ENCODE data around the gene TIMM10.

DNA sequence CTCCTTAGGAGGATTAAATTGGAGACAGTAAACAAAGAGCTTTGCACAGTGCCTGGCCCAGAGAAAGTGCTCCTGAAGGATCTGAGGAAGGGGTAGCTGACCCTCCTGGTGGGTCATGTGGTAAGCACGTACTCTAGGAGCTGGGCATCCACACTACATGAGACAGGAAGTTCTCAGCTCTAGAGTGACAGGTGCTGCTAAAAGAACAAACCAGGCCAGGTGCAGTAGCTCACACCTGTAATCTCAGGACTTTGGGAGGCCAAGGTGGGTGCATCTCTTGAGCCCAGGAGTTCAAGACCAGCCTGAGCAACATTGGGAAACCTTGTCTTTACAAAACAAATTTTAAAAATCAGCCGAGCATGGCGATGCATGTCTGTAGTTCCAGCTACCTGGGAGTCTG lies 28.2 kb downstream of the TIMM10 start:
- TF ChIP-seq POLR2AphosphoS5 (IDR thresholded peaks at IDR 0.05), result no peak
- TF ChIP-seq EP300 (IDR thresholded peaks at IDR 0.05), result no peak
- TF ChIP-seq POLR2A (IDR thresholded peaks at IDR 0.05), result no peak
- TF ChIP-seq, protein P1, sequence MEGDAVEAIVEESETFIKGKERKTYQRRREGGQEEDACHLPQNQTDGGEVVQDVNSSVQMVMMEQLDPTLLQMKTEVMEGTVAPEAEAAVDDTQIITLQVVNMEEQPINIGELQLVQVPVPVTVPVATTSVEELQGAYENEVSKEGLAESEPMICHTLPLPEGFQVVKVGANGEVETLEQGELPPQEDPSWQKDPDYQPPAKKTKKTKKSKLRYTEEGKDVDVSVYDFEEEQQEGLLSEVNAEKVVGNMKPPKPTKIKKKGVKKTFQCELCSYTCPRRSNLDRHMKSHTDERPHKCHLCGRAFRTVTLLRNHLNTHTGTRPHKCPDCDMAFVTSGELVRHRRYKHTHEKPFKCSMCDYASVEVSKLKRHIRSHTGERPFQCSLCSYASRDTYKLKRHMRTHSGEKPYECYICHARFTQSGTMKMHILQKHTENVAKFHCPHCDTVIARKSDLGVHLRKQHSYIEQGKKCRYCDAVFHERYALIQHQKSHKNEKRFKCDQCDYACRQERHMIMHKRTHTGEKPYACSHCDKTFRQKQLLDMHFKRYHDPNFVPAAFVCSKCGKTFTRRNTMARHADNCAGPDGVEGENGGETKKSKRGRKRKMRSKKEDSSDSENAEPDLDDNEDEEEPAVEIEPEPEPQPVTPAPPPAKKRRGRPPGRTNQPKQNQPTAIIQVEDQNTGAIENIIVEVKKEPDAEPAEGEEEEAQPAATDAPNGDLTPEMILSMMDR (IDR thresholded peaks at IDR 0.05), result no peak
